ENCODE measurements around the gene IVNS1ABP. TPM values are rescaled to one million over a fixed set of nuclear protein-coding genes. Genes with fewer than 3 reads are reported as not detected.

Gene IVNS1ABP
- total and polyA plus RNA-seq, 2 of the 13 experiments (the other 11 are each of a cell fraction or from before 2014, with no cell fraction given), result 49.1 to 51.7 TPM

GRCh38 chr1:185317034-185317885, at the start of gene IVNS1ABP (continued):
- TF ChIP-seq SNAPC4 (CRISPR knock-in tag; IDR thresholded peaks at IDR 0.05) (no peak), ZNF776 (CRISPR knock-in tag; IDR thresholded peaks at IDR 0.05) (0 out of 2 replicates have a peak, but pooled peaks have one; percentile 77), ZNF180 (CRISPR knock-in tag; IDR thresholded peaks at IDR 0.05; ENCODE audit: borderline replicate concordance, low read depth) (no peak), CHD4 (IDR thresholded peaks at IDR 0.05; ENCODE audit: borderline replicate concordance, low read length) (no peak), ZNF850 (CRISPR knock-in tag; conservative IDR thresholded peaks at IDR 0.05) (no peak), ZNF75D (CRISPR knock-in tag; IDR thresholded peaks at IDR 0.05; ENCODE audit: borderline replicate concordance) (no peak), FOXO4 (CRISPR knock-in tag; conservative IDR thresholded peaks at IDR 0.05) (0 out of 2 replicates have a peak, but pooled peaks have one; percentile 81), TCF7L2 (IDR thresholded peaks at IDR 0.05; ENCODE audit: low read depth, low read length) (no peak), NFE2L1 (CRISPR knock-in tag; IDR thresholded peaks at IDR 0.05; ENCODE audit: borderline replicate concordance) (no peak), POGZ (CRISPR knock-in tag; IDR thresholded peaks at IDR 0.05) (0 out of 2 replicates have a peak, but pooled peaks have one; percentile 50), PCBP2 (optimal IDR thresholded peaks at IDR 0.05; ENCODE audit: low read depth, low read length, poor library complexity, severe bottlenecking) (no peak), SP140L (CRISPR knock-in tag; IDR thresholded peaks at IDR 0.05; ENCODE audit: borderline replicate concordance) (no peak), ZSCAN21 (CRISPR knock-in tag; IDR thresholded peaks at IDR 0.05; ENCODE audit: borderline replicate concordance) (peak; percentile 59), PHB2 (IDR thresholded peaks at IDR 0.05; ENCODE audit: partially characterized antibody) (no peak), KLF6 (CRISPR knock-in tag; IDR thresholded peaks at IDR 0.05) (no peak), HNRNPH1 (optimal IDR thresholded peaks at IDR 0.05; ENCODE audit: low read depth, low read length) (no peak), ZNF879 (CRISPR knock-in tag; IDR thresholded peaks at IDR 0.05) (no peak), ZNF224 (CRISPR knock-in tag; IDR thresholded peaks at IDR 0.05) (no peak), NFRKB (IDR thresholded peaks at IDR 0.05) (no peak), TRIM24 (CRISPR knock-in tag; IDR thresholded peaks at IDR 0.05) (no peak), SP1 (IDR thresholded peaks at IDR 0.05) (no peak), SP1 (CRISPR knock-in tag; IDR thresholded peaks at IDR 0.05) (peak; percentile 64; the same call in 1 of the 2 replicates), BRF2 (CRISPR knock-in tag; IDR thresholded peaks at IDR 0.05) (no peak)

All from HepG2 (cell line).